ENCODE results near the gene SNAP91.

Gene SNAP91

GRCh38 chr6:83536647-83537589 lies 172.0 kb downstream of the SNAP91 start:
- no peak for DNase-seq

- peak; percentile 19 for DNase-seq
Observed at GRCh38 chr6:83536034-83536646, 172.8 kb downstream of the SNAP91 start.

- no peak for DNase-seq
Observed at GRCh38 chr6:83518816-83519480, 190.0 kb downstream of the SNAP91 start.

- no peak for DNase-seq
Observed at GRCh38 chr6:83517500-83517899, 191.4 kb downstream of the SNAP91 start.

GRCh38 chr6:83514866-83515466 lies 193.9 kb downstream of the SNAP91 start:
- no peak for DNase-seq

GRCh38 chr6:83514466-83514865 lies 194.4 kb downstream of the SNAP91 start:
- DNase-seq = no peak

GRCh38 chr6:83511901-83512681 lies 196.8 kb downstream of the SNAP91 start, which contains the start of gene PRSS35:
Gene PRSS35, plus strand, starts transcription at chr6:83512534. Its CDS starts 10,908 bp downstream, at chr6:83523442.
- no peak for DNase-seq

GRCh38 chr6:83511266-83511665 lies 197.6 kb downstream of the SNAP91 start:
- DNase-seq = no peak

- DNase-seq = no peak
Observed at GRCh38 chr6:83510791-83511190, 198.1 kb downstream of the SNAP91 start.

- DNase-seq = no peak
Observed at GRCh38 chr6:83509441-83509840, 199.5 kb downstream of the SNAP91 start.

GRCh38 chr6:83505356-83505755 lies 203.5 kb downstream of the SNAP91 start:
- no peak for DNase-seq
